BE2C (cell line): ENCODE results near the gene SFT2D3.

Source experiments
- DNase-seq: peaks from one replicate; pipeline ENCODE4 v3.0.0-alpha.2; 2020
- H3K27me3 ChIP-seq: fragments of 250-450 bp; sonication (Bioruptor Pico); 2 replicates; pipeline ENCODE4 v1.5.1; 2020; ENCODE audit warnings: mild to moderate bottlenecking
- H3K36me3 ChIP-seq: fragments of 250-450 bp; sonication (Bioruptor Pico); 2 replicates; pipeline ENCODE4 v1.5.1; 2020; ENCODE audit warnings: mild to moderate bottlenecking
- H3K4me1 ChIP-seq: fragments of 250-450 bp; sonication (Bioruptor Pico); 2 replicates; pipeline ENCODE4 v1.5.1; 2020
- H3K4me3 ChIP-seq: 2 replicates; pipeline ENCODE4 v1.5.1; 2011; ENCODE audit warnings: low read depth, low read length
- H3K9me3 ChIP-seq: fragments of 250-450 bp; sonication (Bioruptor Pico); 2 replicates; pipeline ENCODE4 v1.5.1; 2020
- TF ChIP-seq, protein P1 (sequence below): IDR thresholded peaks from 2 replicates; pipeline ENCODE4 v1.5.1; 2012; ENCODE audit warnings: mild to moderate bottlenecking, low read depth, low read length

Gene SFT2D3

DNA sequence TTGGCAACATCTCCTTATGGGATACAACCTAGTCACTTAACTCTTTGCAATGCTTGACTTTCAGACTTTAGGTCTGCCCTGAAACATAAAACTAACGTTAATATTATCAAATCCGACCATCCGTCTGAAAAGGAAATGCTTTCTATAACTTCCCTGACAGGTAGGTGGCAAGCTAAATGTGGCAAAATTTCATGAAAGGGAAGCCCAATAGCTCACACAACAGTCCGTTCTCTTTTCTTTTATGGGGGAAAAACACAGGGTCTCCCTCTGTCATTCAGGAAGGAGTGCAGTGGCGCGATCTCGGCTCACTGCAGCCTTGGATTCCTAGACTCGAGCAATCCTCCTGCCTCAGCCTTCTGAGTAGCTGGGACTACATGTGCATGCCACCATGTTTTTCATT lies 52.9 kb downstream of the SFT2D3 start:
- Histone ChIP-seq H3K4me1 (no peaks in the 10 kb centered on the region), H3K9me3 (no peaks in the 10 kb centered on the region), H3K4me3 (no peak overlapping the region), H3K27me3 (no peaks in the 10 kb centered on the region), H3K36me3 (no peaks in the 10 kb centered on the region)
- DNase-seq: no peak
- TF ChIP-seq, protein P1, sequence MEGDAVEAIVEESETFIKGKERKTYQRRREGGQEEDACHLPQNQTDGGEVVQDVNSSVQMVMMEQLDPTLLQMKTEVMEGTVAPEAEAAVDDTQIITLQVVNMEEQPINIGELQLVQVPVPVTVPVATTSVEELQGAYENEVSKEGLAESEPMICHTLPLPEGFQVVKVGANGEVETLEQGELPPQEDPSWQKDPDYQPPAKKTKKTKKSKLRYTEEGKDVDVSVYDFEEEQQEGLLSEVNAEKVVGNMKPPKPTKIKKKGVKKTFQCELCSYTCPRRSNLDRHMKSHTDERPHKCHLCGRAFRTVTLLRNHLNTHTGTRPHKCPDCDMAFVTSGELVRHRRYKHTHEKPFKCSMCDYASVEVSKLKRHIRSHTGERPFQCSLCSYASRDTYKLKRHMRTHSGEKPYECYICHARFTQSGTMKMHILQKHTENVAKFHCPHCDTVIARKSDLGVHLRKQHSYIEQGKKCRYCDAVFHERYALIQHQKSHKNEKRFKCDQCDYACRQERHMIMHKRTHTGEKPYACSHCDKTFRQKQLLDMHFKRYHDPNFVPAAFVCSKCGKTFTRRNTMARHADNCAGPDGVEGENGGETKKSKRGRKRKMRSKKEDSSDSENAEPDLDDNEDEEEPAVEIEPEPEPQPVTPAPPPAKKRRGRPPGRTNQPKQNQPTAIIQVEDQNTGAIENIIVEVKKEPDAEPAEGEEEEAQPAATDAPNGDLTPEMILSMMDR: no peak
